ENCODE results near the gene CNTLN.

Gene CNTLN

DNA sequence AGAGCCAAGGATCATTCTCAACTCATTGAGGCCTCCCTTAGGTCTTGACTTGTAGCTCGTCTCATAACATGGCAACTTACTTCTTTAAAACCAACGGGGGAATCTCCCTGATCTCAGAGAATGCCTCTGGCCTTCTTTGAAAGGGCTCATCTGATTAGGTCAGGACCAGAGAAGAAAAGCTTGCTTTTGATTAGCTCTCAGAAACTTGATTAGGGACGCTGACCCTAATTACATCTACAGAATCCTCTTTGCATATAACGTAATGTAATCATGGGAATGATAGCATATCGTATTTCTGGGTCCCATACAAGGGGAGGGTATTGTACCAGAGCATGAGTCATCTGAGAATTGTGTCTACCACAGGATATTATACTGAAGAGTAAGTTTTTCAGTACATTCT lies 318.9 kb downstream of the CNTLN start:
- Histone ChIP-seq H3K4me2 (no peak overlapping the region), H3K36me3 (no peaks in the 10 kb centered on the region), H3K27me3 (no peaks in the 10 kb centered on the region), H4K20me1 (no peaks in the 10 kb centered on the region), H3K9me3 (no peaks in the 10 kb centered on the region), H3K27ac (no peak overlapping the region), H3K4me3 (no peak overlapping the region), H3K9ac (no peak overlapping the region), H3K4me1 (no peaks in the 10 kb centered on the region)
- no peak for TF ChIP-seq Cebpa-rat (IDR thresholded peaks at IDR 0.05)

DNA sequence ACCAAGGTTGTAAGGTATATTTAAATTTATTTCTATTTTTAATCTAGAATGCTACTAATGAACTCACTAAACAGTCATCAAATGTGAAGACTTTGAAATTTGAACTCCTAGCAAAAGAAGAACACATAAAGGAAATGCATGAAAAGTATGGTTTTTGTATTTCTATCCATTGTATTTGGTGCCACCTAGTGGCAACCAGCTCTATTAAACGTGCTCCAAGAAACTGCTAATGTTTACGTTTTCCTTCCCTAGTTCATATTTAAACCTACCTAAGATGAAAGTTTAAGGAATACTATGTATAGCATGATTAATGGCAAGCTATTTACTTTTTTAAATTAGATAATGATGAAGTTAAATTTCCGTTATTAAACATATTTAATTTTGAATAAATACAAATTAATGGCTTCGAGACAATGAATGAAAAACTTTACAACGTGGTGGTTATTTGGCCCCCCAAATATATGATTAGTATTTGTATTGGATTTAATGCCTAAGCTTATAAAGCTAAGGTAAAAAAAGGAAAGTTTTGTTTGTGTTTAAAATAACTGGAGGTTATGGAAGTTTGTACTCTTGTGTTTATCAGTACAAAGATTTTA lies 328.1 kb downstream of the CNTLN start:
- no peak overlapping the region for H3K27ac ChIP-seq

DNA sequence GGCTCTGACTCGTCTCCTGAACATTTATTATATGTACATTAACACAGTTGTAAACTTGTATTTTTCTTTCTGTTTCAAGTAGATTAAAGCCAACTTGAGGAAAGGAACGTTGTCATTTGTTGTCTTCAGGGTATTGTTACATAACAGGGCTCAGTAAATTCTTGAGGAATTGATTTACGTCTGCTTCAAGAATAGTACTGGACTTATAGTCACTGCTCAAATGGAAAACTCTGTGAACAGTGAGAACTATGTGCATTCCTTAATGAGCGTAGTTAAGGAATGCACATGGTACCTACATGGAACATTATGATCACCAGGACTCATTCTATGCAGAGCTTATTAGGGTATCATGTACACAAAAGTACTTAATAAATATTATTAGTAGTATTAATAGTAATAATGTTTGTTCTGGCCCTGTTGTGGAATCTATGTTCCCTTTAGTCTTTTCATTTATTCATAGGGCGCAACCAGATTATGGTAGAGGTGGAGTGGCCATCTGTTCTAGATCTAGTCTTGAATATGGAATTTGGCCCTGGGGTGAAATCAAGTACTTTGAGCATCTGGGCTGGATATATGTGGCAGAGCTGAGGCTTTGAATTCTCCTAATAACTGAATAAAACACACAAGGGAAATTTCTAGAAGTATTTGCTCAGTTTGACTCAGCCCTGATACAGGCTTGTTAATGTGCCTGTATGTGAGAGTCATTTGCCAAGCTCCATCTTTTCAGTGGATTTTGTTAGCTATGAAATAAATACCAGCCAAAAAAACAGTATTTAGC lies 335.4 kb downstream of the CNTLN start:
- no peak overlapping the region for H3K9ac ChIP-seq
- H3K36me3 ChIP-seq: peaks cover 6% of the 10 kb centered on the region
- no peak for TF ChIP-seq Cebpa-rat (IDR thresholded peaks at IDR 0.05)
- no peaks in the 10 kb centered on the region for H3K9me3 ChIP-seq
- H3K4me1 ChIP-seq: no peaks in the 10 kb centered on the region
- no peak overlapping the region for H3K4me3 ChIP-seq
- no peaks in the 10 kb centered on the region for H3K27me3 ChIP-seq
- H4K20me1 ChIP-seq: no peaks in the 10 kb centered on the region
- H3K4me2 ChIP-seq: no peak overlapping the region
- H3K27ac ChIP-seq: no peak overlapping the region

More for the DNA sequence above, 328.1 kb downstream of the CNTLN start:
- H3K27me3 ChIP-seq: no peaks in the 10 kb centered on the region
- no peaks in the 10 kb centered on the region for H3K4me1 ChIP-seq
- no peak overlapping the region for H3K4me3 ChIP-seq
- H3K36me3 ChIP-seq: peaks cover 4% of the 10 kb centered on the region
- no peak overlapping the region for H3K9ac ChIP-seq
- TF ChIP-seq Cebpa-rat (IDR thresholded peaks at IDR 0.05): no peak
- H3K4me2 ChIP-seq: no peak overlapping the region
- no peaks in the 10 kb centered on the region for H4K20me1 ChIP-seq
- H3K9me3 ChIP-seq: no peaks in the 10 kb centered on the region

DNA sequence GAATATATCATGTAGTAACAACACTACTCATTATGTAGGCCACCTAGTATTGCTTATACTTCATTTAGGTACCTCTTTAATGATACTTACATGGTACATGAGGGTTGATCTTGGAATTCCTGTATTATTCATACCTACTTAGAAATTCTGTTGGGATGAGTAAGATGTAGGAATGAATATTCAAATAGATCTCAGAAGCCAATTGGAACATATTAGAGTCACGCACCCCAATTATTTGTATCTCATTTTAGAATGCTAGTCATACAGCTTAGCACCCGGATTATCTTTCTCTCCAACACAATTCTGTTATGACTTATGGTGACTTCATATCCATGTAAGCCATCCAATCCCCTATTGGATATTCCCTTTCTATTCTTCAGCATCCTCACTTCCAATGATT lies 337.3 kb downstream of the CNTLN start:
- Histone ChIP-seq H3K9ac (no peak overlapping the region), H3K9me3 (no peaks in the 10 kb centered on the region), H3K4me3 (no peak overlapping the region), H3K4me1 (no peaks in the 10 kb centered on the region), H4K20me1 (no peaks in the 10 kb centered on the region), H3K4me2 (no peak overlapping the region), H3K27ac (no peak overlapping the region), H3K27me3 (no peaks in the 10 kb centered on the region), H3K36me3 (peaks cover 15% of the 10 kb centered on the region)
- TF ChIP-seq Cebpa-rat (IDR thresholded peaks at IDR 0.05): no peak

DNA sequence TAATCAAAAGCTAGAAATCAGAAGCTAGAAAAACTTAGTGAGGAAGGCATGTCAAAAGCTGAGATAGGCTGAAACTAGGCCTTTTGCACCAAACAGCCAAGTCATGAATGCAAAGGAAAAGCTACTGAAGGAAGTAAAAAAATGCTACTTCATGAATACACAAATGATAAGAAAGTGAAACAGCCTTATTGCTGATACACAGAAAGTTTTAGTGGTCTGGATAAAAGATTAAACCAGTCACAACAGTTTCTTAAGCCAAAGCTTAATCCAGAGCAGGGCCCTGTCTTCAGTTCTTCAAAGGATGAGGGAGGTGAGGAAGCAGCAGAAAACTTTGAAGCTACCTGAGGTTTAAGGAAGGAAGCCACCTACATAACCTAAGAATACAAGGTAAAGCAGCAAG lies 341.6 kb downstream of the CNTLN start:
- Histone ChIP-seq H3K9me3 (no peaks in the 10 kb centered on the region), H3K36me3 (peaks cover 10% of the 10 kb centered on the region), H3K27ac (no peak overlapping the region), H3K9ac (no peak overlapping the region), H3K27me3 (no peaks in the 10 kb centered on the region), H3K4me1 (no peaks in the 10 kb centered on the region), H3K4me3 (no peak overlapping the region), H4K20me1 (no peaks in the 10 kb centered on the region), H3K4me2 (no peak overlapping the region)
- no peak for TF ChIP-seq Cebpa-rat (IDR thresholded peaks at IDR 0.05)

DNA sequence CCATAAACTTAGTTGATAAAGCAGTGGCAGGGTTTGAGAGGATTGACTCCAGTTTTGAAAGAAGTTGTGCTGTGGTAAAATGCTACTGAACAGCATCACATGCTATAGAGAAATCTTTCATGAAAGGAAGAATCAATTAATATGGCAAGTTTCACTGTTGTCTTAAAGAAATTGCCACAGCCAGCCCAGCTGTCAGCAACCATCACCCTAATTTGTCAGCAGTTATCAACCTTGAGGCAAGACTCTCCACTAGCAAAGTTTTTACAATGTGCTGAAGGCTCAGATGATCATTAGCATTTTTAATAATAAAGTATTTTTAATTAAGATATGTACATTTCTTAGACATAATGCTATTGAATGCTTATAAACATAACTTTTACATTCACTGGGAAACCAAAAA lies 343.0 kb downstream of the CNTLN start:
- Histone ChIP-seq H4K20me1 (no peaks in the 10 kb centered on the region), H3K36me3 (peaks cover 10% of the 10 kb centered on the region), H3K4me2 (no peak overlapping the region), H3K27me3 (no peaks in the 10 kb centered on the region), H3K9ac (no peak overlapping the region), H3K27ac (no peak overlapping the region), H3K4me3 (no peak overlapping the region), H3K4me1 (no peaks in the 10 kb centered on the region), H3K9me3 (no peaks in the 10 kb centered on the region)
- TF ChIP-seq Cebpa-rat (IDR thresholded peaks at IDR 0.05): no peak

DNA sequence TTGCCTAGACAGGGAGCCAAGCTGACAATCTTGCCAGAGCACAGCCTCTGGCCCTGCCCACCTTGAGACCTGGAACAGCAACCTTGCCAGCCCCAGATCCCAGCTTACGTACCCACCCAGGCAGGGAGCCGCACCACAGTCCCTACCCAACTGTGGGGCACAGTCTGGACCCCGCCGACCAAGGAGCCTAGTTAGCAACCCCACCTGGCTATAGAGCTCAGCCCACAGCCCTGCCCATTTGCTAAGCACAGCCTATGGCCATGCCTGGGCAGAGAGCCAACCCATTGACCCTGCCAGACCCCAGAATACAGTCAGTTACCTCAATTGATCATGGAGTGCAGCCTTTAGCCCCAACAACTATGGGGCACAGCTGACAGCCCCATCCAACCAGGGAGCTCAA lies 346.1 kb downstream of the CNTLN start:
- Histone ChIP-seq H4K20me1 (no peaks in the 10 kb centered on the region), H3K4me3 (no peak overlapping the region), H3K36me3 (peaks cover 10% of the 10 kb centered on the region), H3K4me2 (no peak overlapping the region), H3K9me3 (no peaks in the 10 kb centered on the region), H3K9ac (no peak overlapping the region), H3K4me1 (no peaks in the 10 kb centered on the region), H3K27me3 (no peaks in the 10 kb centered on the region), H3K27ac (no peak overlapping the region)
- no peak for TF ChIP-seq Cebpa-rat (IDR thresholded peaks at IDR 0.05)

DNA sequence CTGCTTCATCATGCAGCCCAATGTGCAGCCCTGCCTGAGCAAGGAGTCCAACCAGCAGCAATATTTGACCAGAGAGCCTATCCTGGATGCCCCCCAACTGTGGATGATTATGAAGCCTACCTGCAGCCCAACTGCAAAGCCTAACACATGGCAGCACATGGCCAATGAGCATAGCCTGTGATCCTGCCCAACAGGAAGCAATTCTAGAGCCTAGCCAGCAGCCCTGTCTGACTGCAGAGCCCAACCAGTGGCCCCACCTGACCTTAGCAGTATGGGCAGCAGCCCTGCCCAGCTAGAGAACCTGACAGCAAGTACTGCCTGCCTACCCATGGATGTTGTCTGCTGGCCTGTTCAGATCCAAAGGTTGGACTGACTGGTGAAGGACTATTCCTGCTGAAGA lies 346.7 kb downstream of the CNTLN start:
- no peak overlapping the region for H3K4me3 ChIP-seq
- H3K27ac ChIP-seq: no peak overlapping the region
- no peak overlapping the region for H3K9ac ChIP-seq
- TF ChIP-seq Cebpa-rat (IDR thresholded peaks at IDR 0.05): no peak
- no peaks in the 10 kb centered on the region for H3K9me3 ChIP-seq
- H3K4me1 ChIP-seq: no peaks in the 10 kb centered on the region
- peaks cover 4% of the 10 kb centered on the region for H3K36me3 ChIP-seq
- H4K20me1 ChIP-seq: no peaks in the 10 kb centered on the region
- H3K4me2 ChIP-seq: no peak overlapping the region
- no peaks in the 10 kb centered on the region for H3K27me3 ChIP-seq

DNA sequence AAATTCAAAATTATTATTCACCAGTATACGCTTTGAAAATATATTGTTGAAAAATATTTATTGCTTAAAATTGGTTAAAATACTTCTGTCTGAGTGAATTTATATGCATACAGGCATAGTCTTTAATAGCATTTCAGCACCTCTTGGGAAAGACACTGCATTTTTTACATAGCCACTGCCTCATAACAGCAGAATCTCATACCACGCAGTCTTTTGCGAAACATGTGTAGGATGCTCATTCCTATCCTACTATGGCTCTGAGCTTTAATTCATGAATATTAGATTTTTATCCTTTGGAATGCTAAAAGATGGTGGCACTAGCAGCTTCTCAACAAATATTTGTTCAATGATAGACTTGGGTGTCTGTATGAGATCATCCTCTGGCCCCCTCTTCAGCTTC lies 350.1 kb downstream of the CNTLN start:
- Histone ChIP-seq H3K4me1 (no peaks in the 10 kb centered on the region), H3K27ac (no peak overlapping the region), H3K4me3 (no peak overlapping the region), H3K9me3 (no peaks in the 10 kb centered on the region), H4K20me1 (no peaks in the 10 kb centered on the region), H3K27me3 (no peaks in the 10 kb centered on the region), H3K36me3 (no peaks in the 10 kb centered on the region), H3K4me2 (no peak overlapping the region), H3K9ac (no peak overlapping the region)
- no peak for TF ChIP-seq Cebpa-rat (IDR thresholded peaks at IDR 0.05)

DNA sequence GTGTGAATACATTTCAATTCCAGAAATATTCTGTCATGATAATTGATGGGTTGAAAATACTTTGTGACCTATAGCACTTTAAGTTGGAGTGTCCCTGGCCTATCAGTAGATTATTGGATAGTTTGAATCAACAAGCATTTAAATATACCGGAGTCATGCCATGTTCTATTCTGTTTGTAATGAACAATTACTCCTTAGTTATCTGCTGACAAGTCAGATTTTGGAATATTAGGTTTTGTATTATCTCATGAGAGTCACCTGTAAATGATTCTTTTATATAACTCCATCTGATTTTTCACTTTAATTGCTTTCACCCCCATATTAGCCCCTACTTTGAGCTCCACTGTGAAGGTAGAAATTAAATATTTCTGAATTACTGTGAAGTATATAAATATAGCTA lies 351.6 kb downstream of the CNTLN start:
- Histone ChIP-seq H3K9me3 (no peaks in the 10 kb centered on the region), H4K20me1 (no peaks in the 10 kb centered on the region), H3K4me3 (no peak overlapping the region), H3K4me2 (no peak overlapping the region), H3K36me3 (no peaks in the 10 kb centered on the region), H3K9ac (no peak overlapping the region), H3K27ac (no peak overlapping the region), H3K27me3 (no peaks in the 10 kb centered on the region), H3K4me1 (no peaks in the 10 kb centered on the region)
- TF ChIP-seq Cebpa-rat (IDR thresholded peaks at IDR 0.05): no peak

Data from BLaER1 (cell line).